HepG2 (cell line): ENCODE data around the gene ZFHX3. TPM values are rescaled to one million over a fixed set of nuclear protein-coding genes. Genes with fewer than 3 reads are reported as not detected.

ENCODE experiments used
- ATAC-seq: fragments of 200-7000 bp; cut with Tn5 transposase; 3 replicates; pipeline ENCODE4 v1.9.1; 2020; ENCODE audit warnings: mild to moderate bottlenecking, moderate library complexity
- BruUV-seq: library from RNA; stranded (reverse); fragments of 400-500 nt; replicated peaks from 2 replicates; lab custom pipeline; 2021; lab: Mats Ljungman, UMichigan
- CTCF ChIA-PET: fragments of 300-600 bp; formaldehyde crosslinking; extraction: SDS; loops from one replicate; lab custom pipeline; 2021; ENCODE audit warnings: low total read pairs, inconsistent platforms, low intra/inter-chr PET ratio; lab: Yijun Ruan, JAX
- POLR2A ChIA-PET: fragments of 350-600 bp; sonication (Branson Sonifier 250); formaldehyde crosslinking; loops from one replicate; lab custom pipeline; 2020; ENCODE audit warnings: antibody characterized with exemption, inconsistent platforms; lab: Yijun Ruan, JAX
- DNase-seq: peaks from one replicate; pipeline ENCODE4 v3.0.0-alpha.2; 2015; ENCODE audit warnings: low spot score
- FAIRE-seq: peaks from 3 replicates; lab custom pipeline; 2011; peaks lifted over from hg19 to GRCh38; lab: Jason Lieb, UNC
- H2AFZ ChIP-seq: one replicate; pipeline ENCODE4 v1.6.1; 2011; ENCODE audit warnings: low read length, inconsistent platforms
- H3K27ac ChIP-seq: fragments of 300-600 bp; 3 replicates; pipeline ENCODE4 v1.8.0; 2011; ENCODE audit warnings: mixed run types, mild to moderate bottlenecking, mixed read lengths, low read length, inconsistent platforms; ENCODE audit not compliant: insufficient read depth; ENCODE audit errors: extremely low read length
- H3K27me3 ChIP-seq, 2 experiments: fragments of 200-600 bp in 1 of 2; 2 replicates in 1 of 2; 3 replicates in 1 of 2; pipeline versions ENCODE4 v1.6.0 to v1.8.0; 2011; ENCODE audit warnings: low read length in 2 of 2, mild to moderate bottlenecking in 2 of 2, moderate library complexity in 2 of 2, inconsistent platforms in 1 of 2; ENCODE audit not compliant: insufficient read depth in 2 of 2, control insufficient read depth in 1 of 2
- H3K36me3 ChIP-seq, 2 experiments: fragments of 200-600 bp in 1 of 2; replicated peaks in 1 of 2; 2 replicates in 1 of 2; 3 replicates in 1 of 2; pipeline versions ENCODE4 v1.5.1 to v1.8.0; 2011; ENCODE audit warnings: low read length in 2 of 2, inconsistent platforms in 1 of 2; ENCODE audit not compliant: insufficient read depth in 2 of 2, control insufficient read depth in 1 of 2
- H3K4me1 ChIP-seq: 2 replicates; pipeline ENCODE4 v1.5.1; 2012; ENCODE audit warnings: low read length, inconsistent platforms; ENCODE audit not compliant: insufficient read depth
- H3K4me2 ChIP-seq: 2 replicates; pipeline ENCODE4 v1.6.0; 2011; ENCODE audit warnings: low read depth, low read length, inconsistent platforms
- H3K4me3 ChIP-seq, 3 experiments: fragments of 200-600 bp in 1 of 3; sonication (generic), shearing (Covaris generic) in 1 of 3; replicated peaks in 1 of 3; 2 replicates each; pipeline ENCODE4 v1.5.1; 2011 to 2016; ENCODE audit warnings: low read length in 3 of 3, inconsistent platforms in 2 of 3, low read depth in 2 of 3, mild to moderate bottlenecking in 2 of 3, control low read depth in 1 of 3, mixed read lengths in 1 of 3; ENCODE audit not compliant: insufficient read depth in 1 of 3
- H3K79me2 ChIP-seq: one replicate; pipeline ENCODE4 v1.6.1; 2011; ENCODE audit warnings: low read length, inconsistent platforms; ENCODE audit not compliant: insufficient read depth
- H3K9ac ChIP-seq: 2 replicates; pipeline ENCODE4 v1.6.0; 2011; ENCODE audit warnings: mild to moderate bottlenecking, low read depth, low read length, inconsistent platforms; ENCODE audit not compliant: insufficient read depth
- H3K9me3 ChIP-seq: 2 replicates; pipeline ENCODE4 v1.5.1; 2012; ENCODE audit warnings: mild to moderate bottlenecking, low read length
- H4K20me1 ChIP-seq: 2 replicates; pipeline ENCODE4 v1.6.0; 2011; ENCODE audit warnings: inconsistent platforms, mild to moderate bottlenecking, low read length, moderate library complexity; ENCODE audit not compliant: insufficient read depth
- MEF2D ChIP-seq: sonication (generic); formaldehyde crosslinking; IDR thresholded peaks from 2 replicates; pipeline ENCODE4 v1.5.1; 2020; ENCODE audit warnings: mild to moderate bottlenecking, missing genetic modification reagents
- NPAS2 ChIP-seq: sonication (generic); formaldehyde crosslinking; IDR thresholded peaks from 2 replicates; pipeline ENCODE4 v1.8.0; 2022; ENCODE audit warnings: mild to moderate bottlenecking, missing genetic modification reagents, borderline replicate concordance
- RBM39 ChIP-seq: fragments of 200-400 bp; formaldehyde crosslinking; IDR thresholded peaks from one replicate; pipeline ENCODE4 v1.6.1; 2018; ENCODE audit warnings: antibody characterized with exemption, mild to moderate bottlenecking, low read depth, low read length; ENCODE audit not compliant: poor library complexity, severe bottlenecking
- SIN3A ChIP-seq: IDR thresholded peaks from 2 replicates; pipeline ENCODE4 v1.6.1; 2011; ENCODE audit warnings: low read depth, mild to moderate bottlenecking, control low read depth, low read length, borderline replicate concordance
- SNAI1 ChIP-seq: sonication (generic); formaldehyde crosslinking; IDR thresholded peaks from 2 replicates; pipeline ENCODE4 v1.5.0; 2020; ENCODE audit warnings: mild to moderate bottlenecking, missing genetic modification reagents, borderline replicate concordance
- SNRNP70 ChIP-seq: fragments of 200-400 bp; formaldehyde crosslinking; IDR thresholded peaks from 2 replicates; pipeline ENCODE4 v1.6.1; 2017; ENCODE audit warnings: mild to moderate bottlenecking, low read depth, low read length, moderate library complexity
- TARDBP ChIP-seq: sonication (generic); formaldehyde crosslinking; IDR thresholded peaks from 2 replicates; pipeline ENCODE4 v1.8.0; 2022; ENCODE audit warnings: mild to moderate bottlenecking, missing genetic modification reagents
- ZBTB2 ChIP-seq: sonication (generic); formaldehyde crosslinking; IDR thresholded peaks from 2 replicates; pipeline ENCODE4 v1.8.0; 2022; ENCODE audit warnings: low read depth, missing genetic modification reagents
- ZNF343 ChIP-seq: sonication (generic); formaldehyde crosslinking; IDR thresholded peaks from 2 replicates; pipeline ENCODE4 v1.4.0; 2020; ENCODE audit warnings: mild to moderate bottlenecking, missing genetic modification reagents
- WGBS: methylation state at CpG from one replicate; pipeline ENCODE4 v1.1.6; 2017; ENCODE audit warnings: low lambda C conversion rate; 5-methylcytosine and 5-hydroxymethylcytosine counted together
- in situ Hi-C: cut with HindIII; loops from 2 replicates; pipeline ENCODE4 v1.10.0; 2017; ENCODE audit warnings: low pct_unique_long_range_greater_than_20kb; ENCODE audit not compliant: extremely low pct_ligation_motif_present
- intact Hi-C: fragments of 100-400 bp; cut with micrococcal nuclease; formaldehyde crosslinking; loops from one replicate; pipeline ENCODE4 v1.10.0; 2022; ENCODE audit not compliant: unreplicated experiment
- polyA plus RNA-seq, 8 experiments: library from polyadenylated mRNA; depleted of rRNA in 3 of 8; stranded (reverse) in 7 of 8; unstranded in 1 of 8; fragments of >200 nt; fragmentation: Illumina TruSeq in 4 of 8; extraction: Trizol in 4 of 8; gene quantifications; 2 replicates each; pipeline versions ENCODE4 v1.2.1 to v1.2.3, GENCODE V29; 2011 to 2016; ENCODE audit warnings: low read depth in 4 of 8, missing spikeins in 1 of 8, mixed read lengths in 1 of 8; ENCODE audit not compliant: insufficient read depth in 1 of 8
- total RNA-seq, 5 experiments: library from RNA; depleted of rRNA; stranded (reverse); fragments of >200 nt; fragmentation: Illumina TruSeq; extraction: Trizol; gene quantifications; 2 replicates each; pipeline ENCODE4 v1.2.3, GENCODE V29; 2016; ENCODE audit warnings: low read depth in 1 of 5
- TF ChIP-seq, protein P1 (sequence below): IDR thresholded peaks from 2 replicates; pipeline ENCODE4 v1.6.1; 2012; ENCODE audit warnings: inconsistent platforms
- TF ChIP-seq, protein P2 (sequence below): sonication (generic); formaldehyde crosslinking; IDR thresholded peaks from 2 replicates; pipeline ENCODE4 v1.5.1; 2020; ENCODE audit warnings: missing genetic modification reagents, mild to moderate bottlenecking, borderline replicate concordance

The ZFHX3 gene
- total and polyA plus RNA-seq, 2 of the 13 experiments (the other 11 are each of a cell fraction or from before 2014, with no cell fraction given) = 5.0 to 6.0 TPM

DNA sequence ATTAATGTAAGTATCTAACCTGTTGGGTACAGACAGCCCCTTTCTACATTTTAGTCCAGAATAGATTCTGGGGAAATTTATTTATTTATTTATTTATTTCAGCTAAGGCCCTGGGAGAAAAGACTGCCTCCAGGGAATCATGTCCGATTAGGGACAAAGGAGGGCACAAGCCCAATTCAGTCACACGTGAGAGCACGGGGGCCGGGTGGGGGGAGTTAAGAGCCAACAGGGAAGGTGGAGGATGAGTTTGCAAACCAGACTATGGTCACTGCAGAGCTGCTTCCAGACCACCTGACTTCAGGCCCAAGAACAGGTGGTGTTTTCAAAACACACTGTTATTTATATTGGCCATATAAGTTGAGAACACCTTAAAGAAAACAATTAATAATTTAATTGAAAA is 1.6 kb upstream of the ZFHX3 start:
- intact Hi-C loops = loop anchor here (2.0 to 10.0 kb wide), 4 partner anchors 29 to 215 kb away; no protein-coding TSS in a partner anchor
- no TSS peak for BruUV-seq
- 21% methylated on average over 4 of the region's 4 CpGs for WGBS
- TF ChIP-seq, protein P1, sequence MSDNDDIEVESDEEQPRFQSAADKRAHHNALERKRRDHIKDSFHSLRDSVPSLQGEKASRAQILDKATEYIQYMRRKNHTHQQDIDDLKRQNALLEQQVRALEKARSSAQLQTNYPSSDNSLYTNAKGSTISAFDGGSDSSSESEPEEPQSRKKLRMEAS = 0 out of 2 replicates have a peak, but pooled peaks have one; percentile 7
- no peak for TF ChIP-seq ZNF343 (CRISPR knock-in tag)
- TF ChIP-seq, protein P2, sequence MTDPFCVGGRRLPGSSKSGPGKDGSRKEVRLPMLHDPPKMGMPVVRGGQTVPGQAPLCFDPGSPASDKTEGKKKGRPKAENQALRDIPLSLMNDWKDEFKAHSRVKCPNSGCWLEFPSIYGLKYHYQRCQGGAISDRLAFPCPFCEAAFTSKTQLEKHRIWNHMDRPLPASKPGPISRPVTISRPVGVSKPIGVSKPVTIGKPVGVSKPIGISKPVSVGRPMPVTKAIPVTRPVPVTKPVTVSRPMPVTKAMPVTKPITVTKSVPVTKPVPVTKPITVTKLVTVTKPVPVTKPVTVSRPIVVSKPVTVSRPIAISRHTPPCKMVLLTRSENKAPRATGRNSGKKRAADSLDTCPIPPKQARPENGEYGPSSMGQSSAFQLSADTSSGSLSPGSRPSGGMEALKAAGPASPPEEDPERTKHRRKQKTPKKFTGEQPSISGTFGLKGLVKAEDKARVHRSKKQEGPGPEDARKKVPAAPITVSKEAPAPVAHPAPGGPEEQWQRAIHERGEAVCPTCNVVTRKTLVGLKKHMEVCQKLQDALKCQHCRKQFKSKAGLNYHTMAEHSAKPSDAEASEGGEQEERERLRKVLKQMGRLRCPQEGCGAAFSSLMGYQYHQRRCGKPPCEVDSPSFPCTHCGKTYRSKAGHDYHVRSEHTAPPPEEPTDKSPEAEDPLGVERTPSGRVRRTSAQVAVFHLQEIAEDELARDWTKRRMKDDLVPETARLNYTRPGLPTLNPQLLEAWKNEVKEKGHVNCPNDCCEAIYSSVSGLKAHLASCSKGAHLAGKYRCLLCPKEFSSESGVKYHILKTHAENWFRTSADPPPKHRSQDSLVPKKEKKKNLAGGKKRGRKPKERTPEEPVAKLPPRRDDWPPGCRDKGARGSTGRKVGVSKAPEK (CRISPR knock-in tag) = no peak
- TF ChIP-seq NPAS2 (CRISPR knock-in tag) = no peak
- TF ChIP-seq ZBTB2 (CRISPR knock-in tag) = no peak
- no peak for TF ChIP-seq MEF2D (CRISPR knock-in tag)
- no peak for TF ChIP-seq SNRNP70
- TF ChIP-seq SIN3A = 0 out of 2 replicates have a peak, but pooled peaks have one; percentile 31
- no peak for TF ChIP-seq TARDBP (CRISPR knock-in tag)
- TF ChIP-seq RBM39 = no peak
- 0 out of 2 replicates have a peak, but pooled peaks have one; percentile 7 for TF ChIP-seq SNAI1 (CRISPR knock-in tag)
- TF ChIP-seq, all 625 proteins: peak for 3
- Histone ChIP-seq H3K4me1 (peaks cover 87% of the 10 kb centered on the region), H3K27me3 (no peaks in the 10 kb centered on the region; a peak in 2 of 5 replicates), H3K9me3 (no peaks in the 10 kb centered on the region), H2AFZ (no peak overlapping the region), H3K36me3 (no peaks in the 10 kb centered on the region), H3K9ac (peak overlapping the region; percentile 92), H3K4me2 (peak overlapping the region; percentile 98), H3K79me2 (peaks cover 94% of the 10 kb centered on the region), H3K4me3 (peak overlapping the region; percentile 69 to 93 (median 89)), H3K27ac (peak overlapping the region; percentile 89), H4K20me1 (no peaks in the 10 kb centered on the region)
- in situ Hi-C loops = loop anchor here (5.0 kb wide), 1 partner anchor 102 kb away; no protein-coding TSS in a partner anchor
- FAIRE-seq = no peak
- CTCF ChIA-PET = no interaction called here
- POLR2A ChIA-PET = interaction anchor here (0.8 to 5.4 kb wide), 8 partner anchors 11 to 172 kb away, joined by 3 to 49 read pairs (median 5); no protein-coding TSS in a partner anchor
- ATAC-seq = no peak
- no peak for DNase-seq
